ENCODE measurements around the gene SORCS3. TPM values are rescaled to one million over a fixed set of nuclear protein-coding genes. Genes with fewer than 3 reads are reported as not detected.

The SORCS3 gene
- total RNA-seq, 3 donors from 2014 or later (not counting 1 experiment from before 2014, with no cell fraction given) = 0.05 to 0.09 TPM; not detected in 1

- H3K36me3 ChIP-seq (ENCODE audit: control insufficient read depth, insufficient read depth, low read length) = no peaks in the 10 kb centered on the region
- Mint-ChIP-seq H3K9me3 (peaks cover 4% of the 10 kb centered on the region in 2 donors), H3K36me3 (no peaks in the 10 kb centered on the region), H3K27me3 (ENCODE audit: low read depth in 2 of 2) (no peaks in the 10 kb centered on the region), H3K4me3 (no peak overlapping the region), H3K4me1 (no peaks in the 10 kb centered on the region), H3K27ac (no peak overlapping the region)
- no peak for TF ChIP-seq CTCF (IDR thresholded peaks at IDR 0.05)
- no peak overlapping the region for H3K4me3 ChIP-seq (ENCODE audit: low read length)
- WGBS (ENCODE audit: insufficient coverage) = 89% methylated on average over 3 of the region's 3 CpGs
- H3K4me1 ChIP-seq (ENCODE audit: control insufficient read depth, insufficient read depth, low read length) = no peaks in the 10 kb centered on the region
- H3K9me3 ChIP-seq (ENCODE audit: control insufficient read depth, insufficient read depth, low read length) = no peaks in the 10 kb centered on the region
- no peak for ATAC-seq
- intact Hi-C loops (cut with micrococcal nuclease) = no loop called here
- no peak for DNase-seq
- no peaks in the 10 kb centered on the region for H3K27me3 ChIP-seq (ENCODE audit: control insufficient read depth, insufficient read depth, low read length)
- no peak overlapping the region for H3K27ac ChIP-seq (ENCODE audit: low read length)
Measured at GRCh38 chr10:105187243-105187642, 546.2 kb downstream of the SORCS3 start.

- no peaks in the 10 kb centered on the region for H3K36me3 ChIP-seq (ENCODE audit: control insufficient read depth, insufficient read depth, low read length)
- no peaks in the 10 kb centered on the region for H3K4me1 ChIP-seq (ENCODE audit: control insufficient read depth, insufficient read depth, low read length)
- H3K4me3 Mint-ChIP-seq = no peak overlapping the region
- no peak overlapping the region for H3K4me3 ChIP-seq (ENCODE audit: low read length)
- no peaks in the 10 kb centered on the region for H3K9me3 ChIP-seq (ENCODE audit: control insufficient read depth, insufficient read depth, low read length)
- H3K27ac ChIP-seq (ENCODE audit: low read length) = no peak overlapping the region
- DNase-seq (no peak), ATAC-seq (no peak)
- intact Hi-C loops (cut with micrococcal nuclease) = no loop called here
- WGBS (ENCODE audit: insufficient coverage) = 70% methylated on average over 6 of the region's 6 CpGs
- H3K27ac Mint-ChIP-seq = no peak overlapping the region
- H3K36me3 Mint-ChIP-seq = no peaks in the 10 kb centered on the region
- H3K27me3 ChIP-seq (ENCODE audit: control insufficient read depth, insufficient read depth, low read length) = no peaks in the 10 kb centered on the region
- TF ChIP-seq CTCF (IDR thresholded peaks at IDR 0.05) = no peak
- H3K9me3 Mint-ChIP-seq = peaks cover 4 to 6% of the 10 kb centered on the region in 2 donors
- H3K27me3 Mint-ChIP-seq (ENCODE audit: low read depth in 2 of 2) = no peaks in the 10 kb centered on the region
- H3K4me1 Mint-ChIP-seq = no peaks in the 10 kb centered on the region
Measured at GRCh38 chr10:105188737-105189462, 547.8 kb downstream of the SORCS3 start.

GRCh38 chr10:105189463-105189800 is 548.3 kb downstream of the SORCS3 start:
- Histone ChIP-seq H3K4me3 (ENCODE audit: low read length) (no peak overlapping the region), H3K9me3 (ENCODE audit: control insufficient read depth, insufficient read depth, low read length) (no peaks in the 10 kb centered on the region), H3K36me3 (ENCODE audit: control insufficient read depth, insufficient read depth, low read length) (no peaks in the 10 kb centered on the region), H3K27me3 (ENCODE audit: control insufficient read depth, insufficient read depth, low read length) (no peaks in the 10 kb centered on the region), H3K4me1 (ENCODE audit: control insufficient read depth, insufficient read depth, low read length) (no peaks in the 10 kb centered on the region), H3K27ac (ENCODE audit: low read length) (no peak overlapping the region)
- Mint-ChIP-seq H3K27me3 (ENCODE audit: low read depth in 2 of 2) (no peaks in the 10 kb centered on the region), H3K4me3 (no peak overlapping the region), H3K36me3 (no peaks in the 10 kb centered on the region), H3K4me1 (no peaks in the 10 kb centered on the region), H3K9me3 (peaks cover 4 to 6% of the 10 kb centered on the region in 2 donors), H3K27ac (no peak overlapping the region)
- WGBS (ENCODE audit: insufficient coverage) = 91% methylated on average over 2 of the region's 2 CpGs
- ATAC-seq (no peak), DNase-seq (no peak)
- intact Hi-C loops (cut with micrococcal nuclease) = no loop called here
- TF ChIP-seq CTCF (IDR thresholded peaks at IDR 0.05) = no peak

GRCh38 chr10:105192146-105192545 is 551.1 kb downstream of the SORCS3 start:
- 86% methylated on average over 3 of the region's 4 CpGs for WGBS (ENCODE audit: insufficient coverage)
- ATAC-seq (no peak), DNase-seq (no peak)
- Mint-ChIP-seq H3K27me3 (ENCODE audit: low read depth in 2 of 2) (no peaks in the 10 kb centered on the region), H3K27ac (no peak overlapping the region), H3K4me3 (no peak overlapping the region), H3K9me3 (peaks cover 3 to 5% of the 10 kb centered on the region in 2 donors), H3K36me3 (no peaks in the 10 kb centered on the region), H3K4me1 (no peaks in the 10 kb centered on the region)
- TF ChIP-seq CTCF (IDR thresholded peaks at IDR 0.05) = no peak
- Histone ChIP-seq H3K4me3 (ENCODE audit: low read length) (no peak overlapping the region), H3K27me3 (ENCODE audit: control insufficient read depth, insufficient read depth, low read length) (no peaks in the 10 kb centered on the region), H3K36me3 (ENCODE audit: control insufficient read depth, insufficient read depth, low read length) (no peaks in the 10 kb centered on the region), H3K9me3 (ENCODE audit: control insufficient read depth, insufficient read depth, low read length) (no peaks in the 10 kb centered on the region), H3K4me1 (ENCODE audit: control insufficient read depth, insufficient read depth, low read length) (no peaks in the 10 kb centered on the region), H3K27ac (ENCODE audit: low read length) (no peak overlapping the region)
- intact Hi-C loops (cut with micrococcal nuclease) = no loop called here

All from natural killer cell (primary cell).